Body of pancreas (tissue), 4 donors: ENCODE results near the gene PRPH.

Experiments used
- CTCF ChIP-seq, 7 experiments: fragments of 450-650 bp in 4 of 7; fragments of 200-600 bp in 3 of 7; sonication (generic) in 3 of 7; IDR thresholded peaks; one replicate each; pipeline ENCODE4 v1.5.1; 2016 to 2019; ENCODE audit warnings: antibody characterized with exemption in 7 of 7
- POLR2A ChIP-seq, 3 donors: fragments of 450-650 bp; IDR thresholded peaks; one replicate each; pipeline ENCODE4 v1.6.1; 2016; ENCODE audit warnings: antibody characterized with exemption in 3 of 3, mild to moderate bottlenecking in 2 of 3

DNA sequence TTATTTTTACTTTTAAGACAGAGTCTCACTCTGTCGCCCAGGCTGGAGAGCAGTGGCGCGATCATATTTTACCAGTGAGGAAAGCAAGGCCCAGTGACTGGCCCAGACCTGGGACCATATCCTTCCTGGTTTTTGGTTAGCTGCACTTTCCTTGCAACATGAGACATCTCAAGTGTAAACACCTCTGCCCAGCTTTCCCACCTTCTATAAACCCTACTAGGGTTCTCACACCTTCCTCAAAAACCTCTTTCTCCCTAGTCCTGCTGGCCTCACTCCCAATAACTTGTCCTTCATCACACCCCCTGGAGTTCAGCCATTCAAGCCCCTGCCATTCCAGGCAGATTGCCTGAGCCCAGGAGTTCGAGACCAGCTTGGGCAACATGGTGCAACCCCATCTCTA, 10.3 kb upstream of the PRPH start:
- TF ChIP-seq POLR2A (IDR thresholded peaks at IDR 0.05) (no peak), CTCF (IDR thresholded peaks at IDR 0.05) (no peak)
